HEK293T (cell line): ENCODE measurements around the gene KSR2.

Source experiments
- ARNT ChIP-seq: fragments of 450-650 bp; IDR thresholded peaks from 2 replicates; pipeline ENCODE4 v1.6.1; 2017; ENCODE audit warnings: mild to moderate bottlenecking
- ELF4 ChIP-seq: fragments of 450-650 bp; IDR thresholded peaks from 2 replicates; pipeline ENCODE4 v1.6.1; 2017; ENCODE audit warnings: antibody characterized with exemption
- FOXK2 ChIP-seq: fragments of 450-650 bp; IDR thresholded peaks from 2 replicates; pipeline ENCODE4 v1.6.1; 2016; ENCODE audit warnings: mild to moderate bottlenecking
- FOXM1 ChIP-seq: fragments of 450-650 bp; IDR thresholded peaks from 2 replicates; pipeline ENCODE4 v1.6.1; 2017; ENCODE audit warnings: mild to moderate bottlenecking, borderline replicate concordance
- LEF1 ChIP-seq: fragments of 450-650 bp; IDR thresholded peaks from 2 replicates; pipeline ENCODE4 v1.6.1; 2017; ENCODE audit warnings: mild to moderate bottlenecking, borderline replicate concordance
- SP1 ChIP-seq: fragments of 450-650 bp; IDR thresholded peaks from 2 replicates; pipeline ENCODE4 v1.6.1; 2017
- SUZ12 ChIP-seq: fragments of 450-650 bp; IDR thresholded peaks from 2 replicates; pipeline ENCODE4 v1.6.1; 2016; ENCODE audit warnings: mild to moderate bottlenecking
- TARDBP ChIP-seq: fragments of 450-650 bp; IDR thresholded peaks from 2 replicates; pipeline ENCODE4 v1.6.1; 2016
- ZNF384 ChIP-seq: fragments of 450-650 bp; IDR thresholded peaks from 2 replicates; pipeline ENCODE4 v1.6.1; 2016

GRCh38 chr12:117433878-117434277 is 534.9 kb downstream of the KSR2 start:
- TF ChIP-seq SP1 (no peak), SUZ12 (no peak), ZNF384 (no peak), LEF1 (no peak), ELF4 (no peak), FOXM1 (no peak), TARDBP (no peak), FOXK2 (no peak), ARNT (no peak)
